Subcutaneous adipose tissue (tissue), 4 donors: ENCODE data around the gene ALDH1A1. TPM values are rescaled to one million over a fixed set of nuclear protein-coding genes. Genes with fewer than 3 reads are reported as not detected.

Experiments
- total RNA-seq, 4 donors: library from RNA; depleted of rRNA; stranded (reverse); fragments of >200 nt; gene quantifications; one replicate each; pipeline ENCODE4 v1.1.0, GENCODE V29; 2016
- TF ChIP-seq, protein P1 (sequence below): fragments of 450-650 bp; IDR thresholded peaks from one replicate; pipeline ENCODE4 v1.5.1; 2016; ENCODE audit warnings: low read depth, mild to moderate bottlenecking, control low read depth, antibody characterized with exemption, moderate library complexity

The ALDH1A1 gene
- total RNA-seq, 4 donors from 2014 or later, result 57.2 to 121 (median 85.8) TPM

DNA sequence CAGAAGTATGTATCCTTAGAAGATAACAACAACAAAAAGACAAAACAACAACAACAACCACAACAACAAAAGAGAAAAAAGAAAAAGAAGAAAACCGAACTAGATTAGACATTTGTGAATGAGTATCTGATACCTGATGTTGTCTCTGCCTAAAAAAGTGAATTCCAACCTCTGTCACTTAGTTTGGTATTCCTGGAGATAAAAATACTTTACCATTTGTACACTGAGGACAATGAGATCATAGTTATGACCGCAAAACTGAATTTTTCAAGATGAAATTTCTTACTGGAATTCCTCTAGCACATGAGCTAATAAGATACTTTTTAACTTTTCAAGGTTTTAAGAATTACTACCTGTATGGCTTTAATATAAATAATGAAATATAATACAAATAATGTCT lies 54.5 kb downstream of the ALDH1A1 start:
- TF ChIP-seq, protein P1, sequence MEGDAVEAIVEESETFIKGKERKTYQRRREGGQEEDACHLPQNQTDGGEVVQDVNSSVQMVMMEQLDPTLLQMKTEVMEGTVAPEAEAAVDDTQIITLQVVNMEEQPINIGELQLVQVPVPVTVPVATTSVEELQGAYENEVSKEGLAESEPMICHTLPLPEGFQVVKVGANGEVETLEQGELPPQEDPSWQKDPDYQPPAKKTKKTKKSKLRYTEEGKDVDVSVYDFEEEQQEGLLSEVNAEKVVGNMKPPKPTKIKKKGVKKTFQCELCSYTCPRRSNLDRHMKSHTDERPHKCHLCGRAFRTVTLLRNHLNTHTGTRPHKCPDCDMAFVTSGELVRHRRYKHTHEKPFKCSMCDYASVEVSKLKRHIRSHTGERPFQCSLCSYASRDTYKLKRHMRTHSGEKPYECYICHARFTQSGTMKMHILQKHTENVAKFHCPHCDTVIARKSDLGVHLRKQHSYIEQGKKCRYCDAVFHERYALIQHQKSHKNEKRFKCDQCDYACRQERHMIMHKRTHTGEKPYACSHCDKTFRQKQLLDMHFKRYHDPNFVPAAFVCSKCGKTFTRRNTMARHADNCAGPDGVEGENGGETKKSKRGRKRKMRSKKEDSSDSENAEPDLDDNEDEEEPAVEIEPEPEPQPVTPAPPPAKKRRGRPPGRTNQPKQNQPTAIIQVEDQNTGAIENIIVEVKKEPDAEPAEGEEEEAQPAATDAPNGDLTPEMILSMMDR, result no peak

DNA sequence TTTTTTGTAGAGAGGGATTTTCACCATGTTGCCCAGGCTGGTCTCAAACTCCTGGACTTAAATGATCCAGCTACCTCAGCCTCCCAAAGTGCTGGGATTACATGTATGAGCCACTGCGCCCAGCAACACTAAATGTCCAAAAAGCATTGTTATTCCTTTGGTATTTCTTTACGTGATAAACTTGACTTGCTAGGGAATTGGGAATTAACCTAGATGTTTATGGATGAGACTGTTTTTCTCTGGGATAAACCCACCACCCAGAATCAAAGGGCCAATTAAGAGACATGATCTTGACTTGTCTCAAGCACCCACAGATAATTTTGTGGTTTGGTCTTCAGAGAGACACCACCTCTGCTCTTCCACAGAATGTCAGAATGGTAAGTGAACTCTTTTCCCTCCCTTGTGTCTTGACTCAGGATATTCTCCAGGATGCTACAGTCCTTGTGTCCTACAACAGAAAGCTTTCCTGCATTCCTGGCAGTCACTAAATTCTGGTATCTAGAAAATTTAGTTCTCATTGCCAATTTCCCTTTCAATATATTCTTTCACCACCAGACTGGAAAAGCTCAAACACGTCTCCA lies 55.7 kb downstream of the ALDH1A1 start:
- TF ChIP-seq, protein P1, result no peak

DNA sequence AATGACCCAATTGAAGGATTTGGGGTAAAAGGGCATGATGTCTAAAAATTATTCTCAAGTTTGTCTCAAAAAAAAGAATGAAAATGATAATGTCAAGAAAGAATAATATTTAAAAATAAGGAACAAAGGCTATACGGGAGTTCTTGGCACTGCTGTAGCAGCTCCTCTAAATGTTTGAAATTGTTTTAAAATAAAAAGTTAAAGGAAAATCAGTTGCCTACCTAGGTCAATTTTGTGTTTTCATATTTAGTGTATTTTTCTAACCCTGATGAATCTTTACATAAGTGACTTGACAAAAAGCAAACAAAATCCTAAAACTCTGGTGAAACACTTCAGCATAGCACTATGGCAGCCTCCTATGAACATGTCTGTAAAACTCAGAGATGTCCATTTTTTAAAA lies 56.4 kb downstream of the ALDH1A1 start:
- TF ChIP-seq, protein P1, result no peak

DNA sequence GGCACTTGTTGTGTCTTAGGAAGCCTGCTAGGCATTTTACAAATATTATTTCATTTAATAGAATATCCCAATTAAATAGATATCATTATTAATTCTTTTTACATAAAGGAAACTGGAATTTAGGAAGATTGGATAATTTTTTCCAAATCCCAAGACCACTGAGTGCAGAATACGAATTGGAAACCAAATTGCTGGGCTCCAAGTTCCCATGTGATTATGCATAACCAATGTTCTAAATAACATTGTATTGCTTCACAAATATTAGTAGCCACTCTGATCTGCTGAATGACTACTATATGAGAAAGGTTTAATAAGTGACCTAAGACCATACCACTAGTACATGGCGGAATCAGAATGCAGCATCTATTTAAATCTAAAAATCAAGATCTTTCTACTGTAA lies 57.7 kb downstream of the ALDH1A1 start:
- TF ChIP-seq, protein P1, result no peak

DNA sequence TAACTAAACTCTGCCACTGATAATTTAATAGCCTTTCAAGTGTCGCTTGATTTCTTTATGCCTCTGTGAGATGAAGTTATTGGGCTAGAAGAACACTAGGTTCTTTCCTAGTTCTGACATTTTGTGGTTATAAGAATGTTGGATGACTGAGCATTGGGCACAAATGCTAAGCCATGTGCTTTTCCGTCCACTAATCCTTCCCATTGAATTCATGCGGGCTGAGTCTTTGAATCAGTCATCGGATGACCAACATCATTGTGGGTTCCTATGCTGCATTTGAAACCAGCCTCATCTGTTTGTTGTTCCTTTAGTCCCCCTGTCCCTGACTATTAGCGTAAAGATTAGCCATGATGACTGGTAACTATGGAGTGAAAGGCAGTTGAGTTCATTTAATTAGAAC lies 58.5 kb downstream of the ALDH1A1 start:
- TF ChIP-seq, protein P1, result no peak

DNA sequence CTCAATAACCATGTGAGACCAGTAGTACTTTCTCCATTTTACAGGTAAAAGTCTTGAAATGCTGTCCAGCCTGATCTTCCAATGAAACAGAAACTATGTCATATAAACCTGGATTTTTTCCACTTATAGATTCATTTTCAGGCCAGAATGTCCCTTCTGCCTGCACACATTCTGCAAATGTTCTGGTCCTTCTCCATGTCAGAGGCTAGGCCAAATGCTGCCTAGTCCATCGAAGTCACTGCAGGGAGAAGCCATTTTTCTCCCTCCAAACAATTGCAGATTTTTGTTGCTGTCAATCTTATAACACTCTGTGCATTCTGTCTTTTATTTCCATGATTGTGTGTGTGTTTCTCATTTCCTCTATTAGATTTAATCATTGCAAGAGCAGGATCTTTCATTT lies 59.4 kb downstream of the ALDH1A1 start:
- TF ChIP-seq, protein P1, result no peak

DNA sequence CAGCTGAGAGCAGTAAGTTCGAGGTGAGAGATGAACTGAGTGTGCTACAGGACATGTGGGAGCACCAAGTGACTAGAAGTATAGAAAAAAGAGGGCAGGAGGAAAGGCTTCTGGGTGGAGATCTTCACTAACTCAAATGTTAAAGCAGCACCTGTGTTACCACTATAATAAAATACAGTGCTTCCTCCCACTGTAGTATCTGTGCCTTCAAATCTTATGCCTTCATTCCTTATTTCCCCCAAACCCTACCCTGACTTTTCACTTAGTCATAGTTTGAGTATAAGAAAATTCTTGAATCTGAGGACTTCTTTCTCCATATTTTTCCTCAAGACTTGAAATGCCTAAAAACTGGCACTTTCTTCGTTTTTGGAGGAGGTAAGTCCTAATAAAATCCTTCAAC lies 61.8 kb downstream of the ALDH1A1 start:
- TF ChIP-seq, protein P1, result no peak

DNA sequence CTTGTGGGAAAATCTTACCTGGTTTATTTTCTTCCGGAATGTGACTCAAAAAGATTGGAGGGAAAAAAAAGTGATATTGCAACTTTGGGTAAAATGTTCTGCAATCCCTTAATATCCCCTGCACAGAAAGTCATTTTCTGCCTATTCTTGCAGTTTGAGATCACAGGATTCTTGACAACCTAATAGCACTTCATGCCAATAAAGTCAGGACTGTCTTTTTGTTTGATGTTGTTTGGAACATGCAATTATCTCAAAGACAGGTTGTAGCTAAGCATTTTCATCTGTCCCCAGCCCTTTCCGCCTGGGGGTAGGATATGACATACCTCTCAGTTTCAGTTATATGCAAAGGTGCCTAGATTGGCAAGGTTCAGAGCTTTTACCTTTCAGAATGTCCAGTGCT lies 63.9 kb downstream of the ALDH1A1 start:
- TF ChIP-seq, protein P1, result no peak
